GM13976 (cell line): Measurements from ENCODE around the gene BMAL1.

Source experiments
- DNase-seq: peaks from one replicate; pipeline ENCODE4 v3.0.0; 2012; ENCODE audit warnings: low spot score
- in situ Hi-C: fragments of 300-500 bp; cut with MboI; formaldehyde crosslinking; loops from one replicate; pipeline ENCODE4 v1.12.0; 2022; ENCODE audit warnings: low sequenced_read_pairs, mixed read lengths, inconsistent platforms; ENCODE audit not compliant: unreplicated experiment
- TF ChIP-seq, protein P1 (sequence below): IDR thresholded peaks from 2 replicates; pipeline ENCODE4 v1.5.1; 2012; ENCODE audit warnings: borderline replicate concordance, mild to moderate bottlenecking; ENCODE audit not compliant: insufficient read depth; ENCODE audit errors: extremely low read depth, missing control alignments, control extremely low read depth

BMAL1 gene

DNA sequence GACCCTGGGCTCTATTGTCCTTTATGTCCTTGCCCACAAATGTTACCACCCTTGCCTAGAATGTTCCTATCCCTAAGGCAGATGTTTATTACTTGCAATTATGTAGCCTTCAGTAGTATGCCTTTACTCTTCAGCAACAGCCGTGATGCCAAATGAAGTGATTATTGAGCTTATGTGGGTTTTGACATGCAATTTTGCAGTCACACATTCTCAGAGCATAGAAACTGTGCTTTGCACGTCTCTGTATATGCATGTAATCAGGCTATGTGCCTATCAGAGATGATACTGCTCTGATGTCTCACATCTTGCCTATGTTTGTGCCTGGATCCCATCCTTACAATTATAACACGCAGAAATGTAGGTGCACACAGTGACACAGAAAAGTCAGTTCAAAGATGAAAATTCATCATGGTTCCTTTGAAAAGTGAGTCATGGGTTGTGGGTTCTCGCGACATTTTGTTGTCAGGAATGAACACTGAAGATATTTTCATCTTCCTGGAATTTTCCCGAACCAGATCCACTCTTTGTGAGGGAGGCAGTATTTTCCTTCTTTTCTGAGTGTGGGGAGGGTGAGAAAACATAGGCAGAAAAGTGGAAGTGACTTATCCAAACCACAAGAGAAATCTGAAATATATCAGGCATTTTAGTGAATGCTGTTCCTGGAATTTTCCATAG, 81.1 kb downstream of the BMAL1 start:
- TF ChIP-seq, protein P1, sequence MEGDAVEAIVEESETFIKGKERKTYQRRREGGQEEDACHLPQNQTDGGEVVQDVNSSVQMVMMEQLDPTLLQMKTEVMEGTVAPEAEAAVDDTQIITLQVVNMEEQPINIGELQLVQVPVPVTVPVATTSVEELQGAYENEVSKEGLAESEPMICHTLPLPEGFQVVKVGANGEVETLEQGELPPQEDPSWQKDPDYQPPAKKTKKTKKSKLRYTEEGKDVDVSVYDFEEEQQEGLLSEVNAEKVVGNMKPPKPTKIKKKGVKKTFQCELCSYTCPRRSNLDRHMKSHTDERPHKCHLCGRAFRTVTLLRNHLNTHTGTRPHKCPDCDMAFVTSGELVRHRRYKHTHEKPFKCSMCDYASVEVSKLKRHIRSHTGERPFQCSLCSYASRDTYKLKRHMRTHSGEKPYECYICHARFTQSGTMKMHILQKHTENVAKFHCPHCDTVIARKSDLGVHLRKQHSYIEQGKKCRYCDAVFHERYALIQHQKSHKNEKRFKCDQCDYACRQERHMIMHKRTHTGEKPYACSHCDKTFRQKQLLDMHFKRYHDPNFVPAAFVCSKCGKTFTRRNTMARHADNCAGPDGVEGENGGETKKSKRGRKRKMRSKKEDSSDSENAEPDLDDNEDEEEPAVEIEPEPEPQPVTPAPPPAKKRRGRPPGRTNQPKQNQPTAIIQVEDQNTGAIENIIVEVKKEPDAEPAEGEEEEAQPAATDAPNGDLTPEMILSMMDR, result no peak
- DNase-seq, result no peak
- in situ Hi-C loops, result no loop called here

DNA sequence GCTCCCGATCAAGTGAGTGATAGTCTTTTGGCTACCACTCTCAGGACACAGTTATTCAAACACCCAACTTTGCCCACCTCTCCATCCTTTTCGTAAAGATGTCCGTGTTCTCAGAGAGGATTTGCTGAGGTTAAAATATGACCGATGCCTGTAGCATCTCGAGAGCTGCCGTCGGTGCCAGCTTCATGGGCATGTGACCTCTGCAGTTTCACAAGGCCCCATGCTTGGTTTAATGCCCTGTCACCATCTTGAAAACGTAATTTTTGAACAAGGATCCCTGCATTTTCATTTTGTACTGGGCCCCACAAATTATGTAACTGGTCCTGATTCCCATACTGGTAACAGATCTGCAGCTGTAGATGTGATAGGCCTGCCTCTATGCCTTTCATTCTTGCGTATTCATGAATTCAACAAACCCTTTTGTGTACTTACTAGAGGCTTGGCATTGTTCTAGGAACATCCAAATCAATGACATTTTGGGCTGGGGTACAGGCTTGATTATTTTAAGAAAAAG, 85.1 kb downstream of the BMAL1 start:
- DNase-seq, result no peak
- TF ChIP-seq, protein P1, result no peak
- in situ Hi-C loops, result no loop called here

DNA sequence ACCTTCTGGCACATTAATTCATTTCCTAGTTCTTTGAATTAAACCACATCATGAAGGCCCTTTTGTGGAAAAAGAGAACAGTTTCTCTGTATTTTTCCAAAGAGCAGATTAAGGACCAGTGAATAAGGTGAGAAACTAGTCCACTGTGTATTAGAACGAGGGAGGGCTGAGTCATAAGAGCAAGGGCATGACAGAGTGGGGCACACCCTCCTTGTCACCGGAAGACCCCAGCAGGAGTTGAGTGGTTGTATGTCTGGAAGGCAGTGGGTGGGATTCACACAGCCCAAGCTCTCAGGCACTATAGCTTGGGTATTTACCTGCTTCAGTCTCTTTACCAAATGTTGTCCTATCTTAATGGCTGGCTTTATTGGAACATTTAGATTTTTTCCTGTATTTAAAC, 86.8 kb downstream of the BMAL1 start:
- TF ChIP-seq, protein P1, result no peak
- DNase-seq, result no peak
- in situ Hi-C loops, result no loop called here

DNA sequence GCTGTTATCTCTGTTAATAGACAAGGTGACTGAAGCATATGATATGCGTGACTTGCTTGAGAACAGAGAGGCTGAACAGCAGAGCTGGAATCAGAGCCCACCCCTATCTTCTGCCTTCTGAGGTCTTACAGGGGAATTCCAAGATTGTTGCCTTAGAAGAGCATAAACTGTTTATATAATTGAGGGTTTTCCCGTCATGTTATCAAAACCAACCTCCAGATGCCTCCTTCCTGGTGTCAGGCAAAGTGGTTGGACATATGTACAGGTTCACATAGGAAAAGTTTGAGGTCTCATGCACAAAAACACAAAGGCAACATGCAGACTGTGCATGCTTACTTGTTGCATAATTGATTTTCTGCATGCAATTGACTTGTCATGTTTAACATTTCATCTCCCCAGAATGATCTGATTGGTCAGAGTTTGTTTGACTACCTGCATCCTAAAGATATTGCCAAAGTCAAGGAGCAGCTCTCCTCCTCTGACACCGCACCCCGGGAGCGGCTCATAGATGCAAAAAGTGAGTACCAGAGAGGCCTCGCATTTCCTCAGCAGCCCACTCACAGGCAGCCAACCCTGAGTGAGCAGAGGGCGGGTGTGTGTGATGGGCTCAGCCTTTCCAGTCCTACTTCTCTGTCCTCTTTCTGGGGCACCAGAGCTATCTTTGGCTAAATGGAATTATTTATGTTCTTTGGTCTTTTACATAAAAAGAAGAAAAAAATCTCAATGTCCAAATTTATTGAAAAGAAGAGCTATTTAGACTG, 88.9 kb downstream of the BMAL1 start:
- in situ Hi-C loops, result no loop called here
- no peak for DNase-seq
- TF ChIP-seq, protein P1, result no peak

DNA sequence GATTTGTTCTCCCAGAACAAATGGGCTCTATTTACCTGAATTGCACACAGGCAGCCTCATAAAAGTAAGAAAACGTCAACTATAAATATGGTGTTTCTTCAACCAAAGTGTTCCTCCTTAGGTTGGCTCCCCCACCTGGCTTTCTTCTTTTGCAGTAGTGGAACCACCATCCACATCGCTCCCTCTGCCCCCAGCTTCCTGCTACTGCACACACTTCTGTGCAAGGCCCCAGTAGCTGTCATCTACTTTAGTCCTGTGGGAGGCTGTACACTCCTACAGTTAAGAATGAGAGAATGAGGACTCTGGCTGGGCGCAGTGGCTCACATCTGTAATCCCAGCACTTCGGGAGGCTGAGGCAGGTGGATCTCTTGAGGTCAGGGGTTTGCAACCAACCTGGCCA, 89.5 kb downstream of the BMAL1 start:
- DNase-seq, result no peak
- TF ChIP-seq, protein P1, result no peak
- in situ Hi-C loops, result no loop called here

DNA sequence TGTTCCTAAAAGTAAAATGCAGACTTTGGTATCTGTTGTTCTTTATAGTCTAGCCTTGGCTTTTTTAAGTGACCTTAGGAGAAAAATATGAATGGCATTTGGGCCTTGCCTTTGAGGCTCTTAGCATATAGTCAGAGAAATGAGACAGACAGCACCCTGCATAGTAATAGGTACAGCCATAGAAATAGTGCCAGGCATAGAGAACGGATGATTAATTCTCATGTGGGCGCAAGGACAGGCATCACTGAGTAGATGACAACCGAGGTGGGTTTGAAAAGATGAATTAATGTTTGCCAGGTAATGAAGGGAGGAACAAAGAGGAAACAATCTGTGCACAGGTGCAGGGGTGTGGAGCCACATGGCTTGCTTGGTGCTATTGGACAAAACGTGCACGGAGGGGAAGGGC, 90.5 kb downstream of the BMAL1 start:
- DNase-seq, result no peak
- TF ChIP-seq, protein P1, result no peak
- in situ Hi-C loops, result no loop called here

DNA sequence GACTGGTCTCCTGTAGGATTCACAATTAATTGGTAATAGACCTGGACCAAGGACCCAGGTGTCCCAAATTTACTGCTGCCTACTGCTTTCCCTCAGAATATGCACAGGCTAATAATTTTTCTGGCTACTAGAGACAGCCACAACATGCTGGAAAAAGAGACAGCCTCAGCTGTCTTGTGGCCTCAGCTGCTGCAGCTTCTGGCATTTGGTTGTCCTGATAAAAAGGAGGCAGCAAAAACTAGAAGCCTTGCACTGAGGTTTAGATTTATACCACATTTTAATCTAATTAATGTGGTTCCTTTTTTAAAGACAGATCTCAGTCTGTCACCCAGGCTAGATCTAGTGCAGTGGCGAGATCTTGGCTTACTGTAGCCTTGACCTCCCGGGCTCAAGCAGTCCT, 95.6 kb downstream of the BMAL1 start:
- no peak for DNase-seq
- TF ChIP-seq, protein P1, result no peak
- in situ Hi-C loops, result no loop called here
